KBM-7 (cell line): Measurements from ENCODE around the gene IL1RAPL2.
"Not testable (repeated sequence)": the region's sequence is repeated elsewhere in the genome, so short reads cannot be mapped to it uniquely, and the experiment has no call there.

Source experiments
- DNase-seq: peaks from one replicate; pipeline ENCODE4 v3.0.0-alpha.2; 2015
- in situ Hi-C: fragments of 300-500 bp; cut with MboI; formaldehyde crosslinking; loops from 2 replicates; pipeline ENCODE4 v1.14.3; 2020; ENCODE audit warnings: low sequenced_read_pairs, low pct_unique_long_range_greater_than_20kb, mixed read lengths

IL1RAPL2 gene

GRCh38 chrX:104972737-104973136 lies 406.7 kb downstream of the IL1RAPL2 start:
- in situ Hi-C loops = no loop called here
- DNase-seq = no peak

- in situ Hi-C loops = no loop called here
- DNase-seq = no peak
These were observed 421.1 kb downstream of the IL1RAPL2 start for GRCh38 chrX:104987063-104987462.

- no peak for DNase-seq
- in situ Hi-C loops = no loop called here
These were observed 422.0 kb downstream of the IL1RAPL2 start for GRCh38 chrX:104988038-104988437.

GRCh38 chrX:104995546-104995945 lies 429.5 kb downstream of the IL1RAPL2 start:
- no peak for DNase-seq
- in situ Hi-C loops = no loop called here

GRCh38 chrX:105006103-105006502 lies 440.1 kb downstream of the IL1RAPL2 start:
- DNase-seq = no peak
- in situ Hi-C loops = no loop called here

- no peak for DNase-seq
- in situ Hi-C loops = no loop called here
These were observed 441.0 kb downstream of the IL1RAPL2 start for GRCh38 chrX:105006996-105007395.

- no peak for DNase-seq
- in situ Hi-C loops = no loop called here
These were observed 447.7 kb downstream of the IL1RAPL2 start for GRCh38 chrX:105013719-105014118.

GRCh38 chrX:105017641-105018040 lies 451.6 kb downstream of the IL1RAPL2 start:
- no peak for DNase-seq
- in situ Hi-C loops = no loop called here

- DNase-seq = no peak
- in situ Hi-C loops = no loop called here
These were observed 452.9 kb downstream of the IL1RAPL2 start for GRCh38 chrX:105018865-105019264.

GRCh38 chrX:105028962-105029361 lies 463.0 kb downstream of the IL1RAPL2 start:
- in situ Hi-C loops, DNase-seq: not testable (repeated sequence)

GRCh38 chrX:105038672-105039328 lies 472.8 kb downstream of the IL1RAPL2 start:
- in situ Hi-C loops = no loop called here
- no peak for DNase-seq

- in situ Hi-C loops = no loop called here
- no peak for DNase-seq
These were observed 484.9 kb downstream of the IL1RAPL2 start for GRCh38 chrX:105050921-105051320.

- in situ Hi-C loops = no loop called here
- DNase-seq = no peak
These were observed 485.4 kb downstream of the IL1RAPL2 start for GRCh38 chrX:105051364-105051763.

- in situ Hi-C loops = no loop called here
- DNase-seq = no peak
These were observed 486.9 kb downstream of the IL1RAPL2 start for GRCh38 chrX:105052926-105053325.

GRCh38 chrX:105063743-105064142 lies 497.7 kb downstream of the IL1RAPL2 start:
- no peak for DNase-seq
- in situ Hi-C loops = no loop called here

GRCh38 chrX:105098201-105098600 lies 532.2 kb downstream of the IL1RAPL2 start:
- in situ Hi-C loops = no loop called here
- DNase-seq = no peak

- DNase-seq = no peak
- in situ Hi-C loops = no loop called here
These were observed 532.8 kb downstream of the IL1RAPL2 start for GRCh38 chrX:105098812-105099211.

- in situ Hi-C loops = no loop called here
- DNase-seq = no peak
These were observed 535.4 kb downstream of the IL1RAPL2 start for GRCh38 chrX:105101378-105101777.

- no peak for DNase-seq
- in situ Hi-C loops = no loop called here
These were observed 543.9 kb downstream of the IL1RAPL2 start for GRCh38 chrX:105109936-105110335.

- in situ Hi-C loops = no loop called here
These were observed 548.6 kb downstream of the IL1RAPL2 start for GRCh38 chrX:105114554-105115130.

More at GRCh38 chrX:105114554-105115130, 548.6 kb downstream of the IL1RAPL2 start:
- DNase-seq = no peak
